Activated CD8-positive, alpha-beta T cell treated with anti-CD3 and anti-CD28 coated beads for 36 hours (primary cell): ENCODE data around the gene ACBD6. TPM values are rescaled to one million over a fixed set of nuclear protein-coding genes. Genes with fewer than 3 reads are reported as not detected.

Source experiments
- ATAC-seq: fragments of 200-7000 bp; cut with Tn5 transposase; one replicate; pipeline ENCODE4 v1.10.0; 2021; ENCODE audit warnings: mild to moderate bottlenecking, moderate library complexity
- CTCF ChIA-PET: fragments of 350-600 bp; sonication (Branson Sonifier 250); formaldehyde crosslinking; loops from one replicate; lab custom pipeline; 2021; ENCODE audit warnings: antibody characterized with exemption; lab: Charles Lee
- POLR2A ChIA-PET: fragments of 350-600 bp; sonication (Branson Sonifier 250); formaldehyde crosslinking; loops from one replicate; lab custom pipeline; 2021; ENCODE audit warnings: antibody characterized with exemption; lab: Charles Lee
- DNase-seq: peaks from one replicate; pipeline ENCODE4 v3.0.0-alpha.2; 2020
- H3K27ac Mint-ChIP-seq: one replicate; pipeline ENCODE4 v1.8.0; 2021; ENCODE audit warnings: mild to moderate bottlenecking, mixed read lengths
- H3K27me3 Mint-ChIP-seq: one replicate; pipeline ENCODE4 v1.8.0; 2021; ENCODE audit warnings: mixed read lengths
- H3K36me3 Mint-ChIP-seq: one replicate; pipeline ENCODE4 v1.8.0; 2021; ENCODE audit warnings: low read depth, mixed read lengths
- H3K4me1 Mint-ChIP-seq: one replicate; pipeline ENCODE4 v1.8.0; 2021; ENCODE audit warnings: low read depth, mixed read lengths
- H3K4me3 Mint-ChIP-seq: one replicate; pipeline ENCODE4 v1.8.0; 2021; ENCODE audit warnings: mild to moderate bottlenecking, moderate library complexity, mixed read lengths
- H3K9me3 Mint-ChIP-seq: one replicate; pipeline ENCODE4 v1.8.0; 2021; ENCODE audit warnings: mixed read lengths
- intact Hi-C: fragments of 100-400 bp; cut with micrococcal nuclease; formaldehyde crosslinking; loops from one replicate; pipeline ENCODE4 v1.10.0; 2022
- total RNA-seq, 2 experiments: library from RNA; stranded (reverse); gene quantifications; one replicate each; pipeline ENCODE4 v1.2.3, GENCODE V29; 2021
- TF ChIP-seq, protein P1 (sequence below): fragments of 200-600 bp; IDR thresholded peaks from one replicate; pipeline ENCODE4 v1.8.0; 2022; ENCODE audit warnings: antibody characterized with exemption, mild to moderate bottlenecking

ACBD6 gene
- total RNA-seq, 2 experiments from 2014 or later: 41.3 to 45.0 TPM

DNA sequence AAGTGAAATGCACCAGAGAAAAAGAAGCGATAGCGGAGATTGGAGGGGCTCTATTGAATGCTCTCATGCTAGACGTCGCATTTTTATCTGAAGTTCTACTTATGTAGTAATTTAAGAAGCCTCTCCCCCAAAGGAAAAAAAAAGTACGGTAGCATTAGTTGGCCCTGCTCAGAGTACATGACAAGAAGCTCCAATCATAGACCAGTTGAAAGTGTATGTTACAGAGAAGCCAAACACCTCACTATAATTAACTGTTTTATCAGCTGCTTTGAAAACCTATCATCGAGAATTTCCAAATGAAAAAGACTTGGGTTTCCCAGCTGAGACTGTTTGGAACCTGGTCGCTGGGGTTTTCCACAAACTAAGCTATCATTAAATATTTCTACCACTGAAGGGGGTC lies 36.8 kb upstream of the ACBD6 start:
- ATAC-seq: no peak
- TF ChIP-seq, protein P1, sequence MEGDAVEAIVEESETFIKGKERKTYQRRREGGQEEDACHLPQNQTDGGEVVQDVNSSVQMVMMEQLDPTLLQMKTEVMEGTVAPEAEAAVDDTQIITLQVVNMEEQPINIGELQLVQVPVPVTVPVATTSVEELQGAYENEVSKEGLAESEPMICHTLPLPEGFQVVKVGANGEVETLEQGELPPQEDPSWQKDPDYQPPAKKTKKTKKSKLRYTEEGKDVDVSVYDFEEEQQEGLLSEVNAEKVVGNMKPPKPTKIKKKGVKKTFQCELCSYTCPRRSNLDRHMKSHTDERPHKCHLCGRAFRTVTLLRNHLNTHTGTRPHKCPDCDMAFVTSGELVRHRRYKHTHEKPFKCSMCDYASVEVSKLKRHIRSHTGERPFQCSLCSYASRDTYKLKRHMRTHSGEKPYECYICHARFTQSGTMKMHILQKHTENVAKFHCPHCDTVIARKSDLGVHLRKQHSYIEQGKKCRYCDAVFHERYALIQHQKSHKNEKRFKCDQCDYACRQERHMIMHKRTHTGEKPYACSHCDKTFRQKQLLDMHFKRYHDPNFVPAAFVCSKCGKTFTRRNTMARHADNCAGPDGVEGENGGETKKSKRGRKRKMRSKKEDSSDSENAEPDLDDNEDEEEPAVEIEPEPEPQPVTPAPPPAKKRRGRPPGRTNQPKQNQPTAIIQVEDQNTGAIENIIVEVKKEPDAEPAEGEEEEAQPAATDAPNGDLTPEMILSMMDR: no peak
- no peak for DNase-seq
- CTCF ChIA-PET: interaction anchor here (0.8 to 15.4 kb wide), 5 partner anchors 9 to 324 kb away, joined by 3 to 161 read pairs (median 3); no protein-coding TSS in a partner anchor
- Mint-ChIP-seq H3K4me3 (no peak overlapping the region), H3K36me3 (no peaks in the 10 kb centered on the region), H3K27ac (no peak overlapping the region), H3K9me3 (no peaks in the 10 kb centered on the region), H3K4me1 (no peaks in the 10 kb centered on the region), H3K27me3 (peaks cover 2% of the 10 kb centered on the region)
- POLR2A ChIA-PET: interaction anchor here (0.6 kb wide), 1 partner anchor 591 kb away, joined by 3 read pairs; no protein-coding TSS in a partner anchor
- intact Hi-C loops: no loop called here

DNA sequence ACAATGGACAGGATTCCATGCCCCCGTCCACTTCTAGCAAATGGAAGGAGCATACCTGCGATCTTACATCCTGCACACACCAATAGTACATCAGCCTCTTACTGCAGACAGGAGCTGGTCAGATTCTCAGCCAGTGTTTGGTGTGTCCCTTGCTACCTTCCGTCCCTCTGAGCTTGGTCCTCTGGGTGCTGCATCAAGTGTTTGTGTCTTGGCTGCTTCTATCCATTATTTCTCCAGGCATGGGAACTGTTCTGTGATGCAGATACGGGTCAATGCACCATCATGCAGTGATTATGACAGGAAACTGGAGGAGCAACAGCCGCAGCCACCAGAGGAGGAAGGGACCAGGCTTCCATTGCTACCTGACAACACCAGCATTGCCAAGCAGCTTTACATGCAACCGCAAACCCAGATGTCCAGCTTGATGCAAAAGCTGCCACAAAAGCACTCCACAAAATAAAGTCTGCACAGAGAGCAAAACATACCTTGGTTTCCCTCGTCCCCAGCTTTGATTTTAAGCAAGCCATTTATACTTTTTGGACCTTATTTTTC lies 34.5 kb upstream of the ACBD6 start:
- no peak overlapping the region for H3K27ac Mint-ChIP-seq
- no peak for ATAC-seq
- no peaks in the 10 kb centered on the region for H3K4me1 Mint-ChIP-seq
- TF ChIP-seq, protein P1: no peak
- intact Hi-C loops: no loop called here
- H3K27me3 Mint-ChIP-seq: peaks cover 2% of the 10 kb centered on the region
- H3K4me3 Mint-ChIP-seq: no peak overlapping the region
- CTCF ChIA-PET: interaction anchor here (5.3 to 15.4 kb wide), 2 partner anchors 21 to 326 kb away, joined by 26 to 161 read pairs; no protein-coding TSS in a partner anchor
- H3K9me3 Mint-ChIP-seq: no peaks in the 10 kb centered on the region
- no peaks in the 10 kb centered on the region for H3K36me3 Mint-ChIP-seq
- POLR2A ChIA-PET: no interaction called here
- DNase-seq: no peak

DNA sequence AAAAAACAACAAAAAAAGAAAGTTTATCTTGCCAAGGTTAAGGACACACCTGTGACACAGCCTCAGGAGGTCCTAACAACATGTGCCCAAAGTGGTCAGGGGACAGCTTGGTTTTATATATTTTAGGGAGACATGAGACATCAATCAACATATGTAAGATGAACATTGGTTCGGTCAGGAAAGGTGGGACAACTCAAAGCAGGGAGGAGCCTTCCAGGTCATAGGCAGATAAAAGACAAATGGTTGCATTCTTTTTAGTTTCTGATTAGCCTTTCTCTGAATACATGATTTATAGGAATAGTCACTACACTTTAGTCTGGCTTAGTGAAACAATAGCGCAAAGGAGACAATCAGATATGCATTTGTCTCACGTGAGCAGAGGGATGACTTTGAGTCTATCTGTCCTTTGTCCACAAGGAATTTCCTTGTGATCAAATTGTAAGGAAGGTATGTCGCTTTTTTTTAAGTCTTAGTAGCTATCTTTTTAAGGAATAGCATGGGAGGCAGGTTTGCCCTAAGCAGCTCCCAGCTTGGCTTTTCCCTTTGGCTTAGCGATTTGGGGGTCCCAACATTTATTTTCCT lies 33.1 kb upstream of the ACBD6 start:
- no peak overlapping the region for H3K27ac Mint-ChIP-seq
- H3K4me3 Mint-ChIP-seq: no peak overlapping the region
- ChIA-PET POLR2A (no interaction called here), CTCF (interaction anchor here (0.7 to 15.4 kb wide), 5 partner anchors 18 to 328 kb away, joined by 3 to 161 read pairs (median 3); no protein-coding TSS in a partner anchor)
- TF ChIP-seq, protein P1: no peak
- no peak for DNase-seq
- peaks cover 2% of the 10 kb centered on the region for H3K27me3 Mint-ChIP-seq
- no peaks in the 10 kb centered on the region for H3K4me1 Mint-ChIP-seq
- ATAC-seq: no peak
- H3K9me3 Mint-ChIP-seq: no peaks in the 10 kb centered on the region
- H3K36me3 Mint-ChIP-seq: no peaks in the 10 kb centered on the region
- intact Hi-C loops: no loop called here

DNA sequence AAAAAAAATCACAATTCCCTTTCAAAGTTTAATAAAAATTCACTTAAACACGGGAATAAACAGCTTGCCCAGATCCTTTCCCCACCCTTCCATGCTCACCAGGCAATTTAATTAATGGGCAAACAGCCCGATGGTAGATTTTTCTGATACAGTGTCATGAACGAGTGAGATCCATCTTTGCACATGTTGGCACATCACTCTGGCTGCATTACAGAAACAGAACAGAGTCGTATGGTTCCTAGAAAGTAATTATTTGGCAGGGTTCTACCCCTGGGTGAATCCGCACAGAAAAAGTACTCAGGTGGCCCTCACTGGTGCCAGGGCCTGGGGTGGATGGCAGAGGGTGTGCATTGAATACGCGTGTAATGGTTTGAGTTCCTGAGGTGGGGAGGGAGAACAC lies 31.8 kb upstream of the ACBD6 start:
- ATAC-seq: no peak

More for the DNA sequence above, 31.8 kb upstream of the ACBD6 start:
- TF ChIP-seq, protein P1: no peak
- no peak for DNase-seq
- Mint-ChIP-seq H3K27me3 (peaks cover 2% of the 10 kb centered on the region), H3K36me3 (no peaks in the 10 kb centered on the region), H3K9me3 (no peaks in the 10 kb centered on the region), H3K27ac (no peak overlapping the region), H3K4me1 (no peaks in the 10 kb centered on the region), H3K4me3 (no peak overlapping the region)
- ChIA-PET POLR2A (interaction anchor here (0.5 kb wide), 1 partner anchor 184 kb away, joined by 3 read pairs; no protein-coding TSS in a partner anchor), CTCF (interaction anchor here (0.7 to 15.4 kb wide), 3 partner anchors 14 to 329 kb away, joined by 3 to 161 read pairs (median 4); no protein-coding TSS in a partner anchor)
- intact Hi-C loops: loop anchor here (5.0 kb wide), 1 partner anchor 328 kb away; no protein-coding TSS in a partner anchor
